AG09319 (cell line): ENCODE measurements around the gene MTRFR.
A peak's percentile ranks its signal among the peaks of the same experiment; 100 is the strongest.
"Not testable (repeated sequence)": the region's sequence is repeated elsewhere in the genome, so short reads cannot be mapped to it uniquely, and the experiment has no call there.

Experiments
- DNase-seq: peaks from one replicate; pipeline ENCODE4 v3.0.0-alpha.2; 2010; ENCODE audit warnings: low read depth; ENCODE audit errors: extremely low read depth
- CTCF ChIP-seq: IDR thresholded peaks from 2 replicates; pipeline ENCODE4 v1.5.1; 2011; ENCODE audit warnings: low read depth, mild to moderate bottlenecking, inconsistent platforms, low read length, moderate library complexity

Gene MTRFR

GRCh38 chr12:123232807-123233504, at the start of gene MTRFR, which contains the start of gene MPHOSPH9:
MTRFR (plus strand) TSS chr12:123233436; CDS start chr12:123253675, 20,239 bp downstream.
MPHOSPH9 (minus strand) TSS chr12:123233141; CDS start chr12:123230364, 2,777 bp downstream.
- no peak for TF ChIP-seq CTCF
- peak; percentile 99 for DNase-seq

GRCh38 chr12:123187637-123188036, 45.6 kb upstream of the MTRFR start:
- TF ChIP-seq CTCF: no peak
- no peak for DNase-seq

GRCh38 chr12:123199936-123200335, 33.3 kb upstream of the MTRFR start:
- no peak for TF ChIP-seq CTCF
- no peak for DNase-seq

- no peak for TF ChIP-seq CTCF
- no peak for DNase-seq
These were observed 32.8 kb upstream of the MTRFR start for GRCh38 chr12:123200414-123200813.

GRCh38 chr12:123206794-123207193, 26.4 kb upstream of the MTRFR start:
- DNase-seq: not testable (repeated sequence)

- not testable (repeated sequence) for DNase-seq
These were observed 25.4 kb upstream of the MTRFR start for GRCh38 chr12:123207815-123208214.

- TF ChIP-seq CTCF: no peak
These were observed 10.0 kb upstream of the MTRFR start for GRCh38 chr12:123223241-123223668.

GRCh38 chr12:123225443-123225842, 7.8 kb upstream of the MTRFR start:
- DNase-seq: no peak
- no peak for TF ChIP-seq CTCF

More at GRCh38 chr12:123223241-123223668, 10.0 kb upstream of the MTRFR start:
- DNase-seq: no peak
